SK-N-SH treated with all-trans-retinoic acid at 6 μM for 48 hours (cell line): ENCODE data around the gene CHKA.

Experiments used
- ATAC-seq: fragments of 200-7000 bp; cut with Tn5 transposase; 3 replicates; pipeline ENCODE4 v1.9.1; 2020; ENCODE audit warnings: mild to moderate bottlenecking, moderate library complexity
- ARNTL ChIP-seq: fragments of 450-650 bp; formaldehyde crosslinking; IDR thresholded peaks from 2 replicates; pipeline ENCODE4 v1.5.0; 2020; ENCODE audit warnings: low read depth, mild to moderate bottlenecking, moderate library complexity, borderline replicate concordance
- BACH2 ChIP-seq: fragments of 250-450 bp; sonication (Bioruptor Pico); IDR thresholded peaks from 2 replicates; pipeline ENCODE4 v1.9.0; 2021; ENCODE audit warnings: mild to moderate bottlenecking, borderline replicate concordance
- CREB5 ChIP-seq: fragments of 250-450 bp; sonication (Bioruptor Pico); IDR thresholded peaks from 2 replicates; pipeline ENCODE4 v1.5.1; 2020; ENCODE audit warnings: low read depth, mild to moderate bottlenecking, moderate library complexity
- CSDC2 ChIP-seq: fragments of 250-450 bp; sonication (Bioruptor Pico); IDR thresholded peaks from 2 replicates; pipeline ENCODE4 v1.5.0; 2020; ENCODE audit warnings: mild to moderate bottlenecking, moderate library complexity
- ESRRG ChIP-seq: fragments of 250-450 bp; sonication (Bioruptor Pico); IDR thresholded peaks from 2 replicates; pipeline ENCODE4 v1.6.1; 2021; ENCODE audit warnings: mild to moderate bottlenecking
- GLIS3 ChIP-seq: fragments of 250-450 bp; sonication (Bioruptor Pico); IDR thresholded peaks from 2 replicates; pipeline ENCODE4 v1.5.0; 2020; ENCODE audit warnings: mild to moderate bottlenecking, moderate library complexity
- ISL1 ChIP-seq: fragments of 250-450 bp; sonication (Bioruptor Pico); IDR thresholded peaks from 2 replicates; pipeline ENCODE4 v2.1.2; 2022; ENCODE audit warnings: mild to moderate bottlenecking, moderate library complexity
- OSR1 ChIP-seq: fragments of 250-450 bp; sonication (Bioruptor Pico); IDR thresholded peaks from 2 replicates; pipeline ENCODE4 v1.8.0; 2022; ENCODE audit warnings: moderate library complexity, mild to moderate bottlenecking, inconsistent platforms
- PATZ1 ChIP-seq: fragments of 250-450 bp; sonication (Bioruptor Pico); IDR thresholded peaks from 2 replicates; pipeline ENCODE4 v1.8.0; 2020; ENCODE audit warnings: mild to moderate bottlenecking, moderate library complexity, borderline replicate concordance
- POU6F1 ChIP-seq: fragments of 250-450 bp; sonication (Bioruptor Pico); IDR thresholded peaks from 2 replicates; pipeline ENCODE4 v1.8.0; 2021; ENCODE audit warnings: low read depth, mild to moderate bottlenecking, moderate library complexity, borderline replicate concordance
- PPARA ChIP-seq: fragments of 250-450 bp; sonication (Bioruptor Pico); IDR thresholded peaks from 2 replicates; pipeline ENCODE4 v1.5.0; 2020; ENCODE audit warnings: mild to moderate bottlenecking, borderline replicate concordance
- RARB ChIP-seq: fragments of 250-450 bp; sonication (Bioruptor Pico); IDR thresholded peaks from 2 replicates; pipeline ENCODE4 v1.8.0; 2021; ENCODE audit warnings: mild to moderate bottlenecking, moderate library complexity
- SNAI2 ChIP-seq: fragments of 250-450 bp; sonication (Bioruptor Pico); IDR thresholded peaks from 2 replicates; pipeline ENCODE4 v1.5.0; 2020; ENCODE audit warnings: mild to moderate bottlenecking, moderate library complexity
- TCF4 ChIP-seq: fragments of 250-450 bp; sonication (Bioruptor Pico); IDR thresholded peaks from 2 replicates; pipeline ENCODE4 v1.8.0; 2021; ENCODE audit warnings: mild to moderate bottlenecking, moderate library complexity, borderline replicate concordance
- TOX ChIP-seq: fragments of 250-450 bp; sonication (Bioruptor Pico); IDR thresholded peaks from 2 replicates; pipeline ENCODE4 v1.8.0; 2021; ENCODE audit warnings: mild to moderate bottlenecking, moderate library complexity, borderline replicate concordance
- TSHZ2 ChIP-seq: fragments of 250-450 bp; sonication (Bioruptor Pico); IDR thresholded peaks from 2 replicates; pipeline ENCODE4 v1.5.0; 2020; ENCODE audit warnings: mild to moderate bottlenecking, moderate library complexity
- ZC3H10 ChIP-seq: fragments of 250-450 bp; sonication (Bioruptor Pico); IDR thresholded peaks from 2 replicates; pipeline ENCODE4 v1.5.1; 2021; ENCODE audit warnings: mild to moderate bottlenecking, moderate library complexity
- ZFP3 ChIP-seq: fragments of 250-450 bp; sonication (Bioruptor Pico); IDR thresholded peaks from 2 replicates; pipeline ENCODE4 v1.5.0; 2020; ENCODE audit warnings: mild to moderate bottlenecking, moderate library complexity
- ZFP30 ChIP-seq: fragments of 450-650 bp; formaldehyde crosslinking; IDR thresholded peaks from 2 replicates; pipeline ENCODE4 v1.5.0; 2022; ENCODE audit warnings: mild to moderate bottlenecking, moderate library complexity
- ZNF565 ChIP-seq: fragments of 450-650 bp; formaldehyde crosslinking; conservative IDR thresholded peaks from 2 replicates; pipeline ENCODE4 v1.5.0; 2020; ENCODE audit warnings: low read depth, mild to moderate bottlenecking, moderate library complexity
- ZNF70 ChIP-seq: fragments of 450-650 bp; formaldehyde crosslinking; IDR thresholded peaks from 2 replicates; pipeline ENCODE4 v1.5.0; 2020; ENCODE audit warnings: mild to moderate bottlenecking, moderate library complexity
- ZNF8 ChIP-seq: fragments of 450-650 bp; formaldehyde crosslinking; IDR thresholded peaks from 2 replicates; pipeline ENCODE4 v1.5.0; 2020; ENCODE audit warnings: mild to moderate bottlenecking, moderate library complexity
- TF ChIP-seq, protein P1 (sequence below): fragments of 250-450 bp; sonication (Bioruptor Pico); IDR thresholded peaks from 2 replicates; pipeline ENCODE4 v1.5.1; 2021; ENCODE audit warnings: mild to moderate bottlenecking, moderate library complexity

Gene CHKA

GRCh38 chr11:68040101-68040956 is 80.9 kb downstream of the CHKA start:
- ATAC-seq = peak; percentile 51
- no peak for TF ChIP-seq ESRRG (CRISPR knock-in tag)
- no peak for TF ChIP-seq TSHZ2 (CRISPR knock-in tag)
- no peak for TF ChIP-seq ZFP30 (CRISPR knock-in tag)
- TF ChIP-seq ZC3H10 = no peak
- TF ChIP-seq BACH2 (CRISPR knock-in tag) = no peak
- no peak for TF ChIP-seq SNAI2 (CRISPR knock-in tag)
- no peak for TF ChIP-seq PATZ1 (CRISPR knock-in tag)
- TF ChIP-seq CREB5 (CRISPR knock-in tag) = no peak
- TF ChIP-seq POU6F1 (CRISPR knock-in tag) = no peak
- no peak for TF ChIP-seq PPARA (CRISPR knock-in tag)
- no peak for TF ChIP-seq ZNF70 (CRISPR knock-in tag)
- TF ChIP-seq RARB (CRISPR knock-in tag) = no peak
- TF ChIP-seq ARNTL (CRISPR knock-in tag) = no peak
- no peak for TF ChIP-seq GLIS3 (CRISPR knock-in tag)
- TF ChIP-seq ZFP3 = no peak
- TF ChIP-seq OSR1 = no peak
- TF ChIP-seq ISL1 (CRISPR knock-in tag) = no peak
- TF ChIP-seq, protein P1, sequence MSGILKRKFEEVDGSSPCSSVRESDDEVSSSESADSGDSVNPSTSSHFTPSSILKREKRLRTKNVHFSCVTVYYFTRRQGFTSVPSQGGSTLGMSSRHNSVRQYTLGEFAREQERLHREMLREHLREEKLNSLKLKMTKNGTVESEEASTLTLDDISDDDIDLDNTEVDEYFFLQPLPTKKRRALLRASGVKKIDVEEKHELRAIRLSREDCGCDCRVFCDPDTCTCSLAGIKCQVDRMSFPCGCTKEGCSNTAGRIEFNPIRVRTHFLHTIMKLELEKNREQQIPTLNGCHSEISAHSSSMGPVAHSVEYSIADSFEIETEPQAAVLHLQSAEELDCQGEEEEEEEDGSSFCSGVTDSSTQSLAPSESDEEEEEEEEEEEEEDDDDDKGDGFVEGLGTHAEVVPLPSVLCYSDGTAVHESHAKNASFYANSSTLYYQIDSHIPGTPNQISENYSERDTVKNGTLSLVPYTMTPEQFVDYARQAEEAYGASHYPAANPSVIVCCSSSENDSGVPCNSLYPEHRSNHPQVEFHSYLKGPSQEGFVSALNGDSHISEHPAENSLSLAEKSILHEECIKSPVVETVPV (CRISPR knock-in tag) = no peak
- TF ChIP-seq TOX (CRISPR knock-in tag) = no peak
- TF ChIP-seq ZNF8 (CRISPR knock-in tag) = no peak

GRCh38 chr11:68039526-68040086 is 81.6 kb downstream of the CHKA start:
- no peak for ATAC-seq
- TF ChIP-seq BACH2 (CRISPR knock-in tag) (no peak), ZNF565 (CRISPR knock-in tag) (no peak), OSR1 (no peak), CREB5 (CRISPR knock-in tag) (no peak), CSDC2 (CRISPR knock-in tag) (no peak), TCF4 (CRISPR knock-in tag) (no peak), ZNF8 (CRISPR knock-in tag) (no peak)
- TF ChIP-seq, protein P1 (CRISPR knock-in tag) = no peak
- TF ChIP-seq, all 23 proteins: peak for 0
